ENCODE data around the gene SLC12A2. TPM values are rescaled to one million over a fixed set of nuclear protein-coding genes. Genes with fewer than 3 reads are reported as not detected.

The SLC12A2 gene
- polyA plus RNA-seq, 1 donor = 56.4 TPM

DNA sequence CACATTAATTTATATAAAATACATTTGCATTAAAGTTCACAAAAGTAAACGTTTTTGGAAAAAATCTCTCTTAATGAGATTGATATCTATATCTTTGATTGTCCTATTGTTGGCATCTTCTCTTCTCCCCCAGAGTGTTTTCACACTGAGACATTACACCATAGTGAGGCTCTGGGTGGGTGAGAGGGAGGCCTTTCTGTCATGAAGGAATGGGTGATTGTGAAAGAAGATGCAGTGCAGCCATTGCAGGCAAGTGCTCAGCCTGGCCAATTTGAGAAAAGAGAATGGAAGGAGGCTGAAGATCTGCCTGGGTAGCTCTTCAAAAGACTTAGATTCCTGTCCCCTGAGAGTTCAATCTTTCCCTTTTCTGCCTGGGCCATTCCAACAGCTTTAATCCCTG lies 140.8 kb downstream of the SLC12A2 start:
- DNase-seq = no peak

GRCh38 chr5:128225245-128226030 lies 141.9 kb downstream of the SLC12A2 start:
- no peak for DNase-seq

- DNase-seq = no peak
Observed at GRCh38 chr5:128228008-128228407, 144.4 kb downstream of the SLC12A2 start.

DNA sequence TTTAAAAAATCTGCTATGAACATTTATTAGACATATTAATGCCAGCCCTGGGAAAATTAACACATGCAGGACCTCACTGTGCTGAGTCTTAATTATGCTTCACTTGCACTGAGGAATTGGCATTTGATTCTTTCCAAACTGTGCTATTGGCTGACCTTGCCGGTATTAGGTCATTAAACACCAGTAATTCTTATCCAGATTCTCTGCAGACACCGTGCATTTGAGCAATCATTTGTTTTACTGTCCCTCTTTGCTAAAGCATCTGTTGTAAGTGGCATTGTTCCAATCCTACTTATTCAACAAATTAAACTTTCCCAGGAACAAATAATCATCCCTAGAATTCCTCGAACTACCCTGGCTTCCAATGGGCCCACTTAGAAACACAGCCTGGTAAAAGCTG lies 145.0 kb downstream of the SLC12A2 start:
- peak; percentile 18 for DNase-seq

GRCh38 chr5:128234928-128235641 lies 151.5 kb downstream of the SLC12A2 start:
- no peak for DNase-seq

DNA sequence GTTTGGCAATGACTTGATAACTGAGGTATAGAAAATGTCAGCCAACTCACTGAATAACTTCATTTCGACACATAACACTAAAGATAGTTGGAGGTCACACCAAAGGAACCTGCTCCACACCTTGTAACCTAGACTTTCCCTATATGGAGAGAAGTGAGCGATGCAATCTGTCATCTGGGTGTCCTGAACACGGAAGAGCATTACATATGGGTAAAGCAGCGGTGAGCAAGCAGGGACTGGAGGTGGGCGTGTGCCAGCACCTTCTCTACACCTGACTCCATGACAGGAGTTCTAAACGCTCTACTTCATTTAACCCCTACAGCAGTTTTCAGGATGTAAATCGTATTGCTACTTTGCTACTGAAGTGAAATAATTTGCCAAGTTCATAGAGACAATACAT lies 152.8 kb downstream of the SLC12A2 start:
- no peak for DNase-seq

- no peak for DNase-seq
Observed at GRCh38 chr5:128237000-128237399, 153.4 kb downstream of the SLC12A2 start.

- no peak for DNase-seq
Observed at GRCh38 chr5:128237546-128237945, 154.0 kb downstream of the SLC12A2 start.
